HCT116 (cell line): ENCODE data around the gene OOSP4A. TPM values are rescaled to one million over a fixed set of nuclear protein-coding genes. Genes with fewer than 3 reads are reported as not detected.

Source experiments
- ATAC-seq: fragments of 200-7000 bp; cut with Tn5 transposase; 2 replicates; pipeline ENCODE4 v1.9.1; 2020; ENCODE audit warnings: mild to moderate bottlenecking, moderate library complexity
- BruUV-seq: library from RNA; stranded (reverse); fragments of 400-500 nt; replicated peaks from 2 replicates; lab custom pipeline; 2021; lab: Mats Ljungman, UMichigan
- CTCF ChIA-PET: fragments of 300-600 bp; sonication (Branson Sonifier 250); formaldehyde crosslinking; loops from one replicate; lab custom pipeline; 2021; ENCODE audit warnings: antibody characterized with exemption; lab: Charles Lee
- POLR2A ChIA-PET: fragments of 300-600, 350-600 bp; sonication (Branson Sonifier 250); formaldehyde crosslinking; loops from one replicate; lab custom pipeline; 2021; ENCODE audit warnings: antibody characterized with exemption; lab: Charles Lee
- RAD21 ChIA-PET, 2 experiments: fragments of 300-600 bp; sonication (Branson Sonifier 250); formaldehyde crosslinking; loops; one replicate each; lab custom pipeline; 2023; ENCODE audit warnings: low total read pairs in 2 of 2; ENCODE audit not compliant: uncharacterized antibody in 2 of 2, unreplicated experiment in 2 of 2, low non-redundant PET in 1 of 2; lab: Charles Lee
- DNase-seq: peaks from one replicate; pipeline ENCODE4 v3.0.0-alpha.2; 2010; ENCODE audit warnings: low read depth, low spot score
- H2AFZ ChIP-seq: fragments of 200-600 bp; shearing (Covaris generic), sonication (generic); 2 replicates; pipeline ENCODE4 v1.6.1; 2017; ENCODE audit warnings: low read depth, mixed run types, mixed read lengths, antibody characterized with exemption, low read length; ENCODE audit not compliant: poor library complexity, severe bottlenecking
- H3K27ac ChIP-seq: 2 replicates; pipeline ENCODE4 v1.5.1; 2012; ENCODE audit warnings: low read depth, low read length
- H3K27me3 ChIP-seq: fragments of 200-600 bp; sonication (generic); 2 replicates; pipeline ENCODE4 v1.6.1; 2016; ENCODE audit warnings: mixed run types, low read length, mixed read lengths; ENCODE audit not compliant: insufficient read depth
- H3K36me3 ChIP-seq, 2 experiments: fragments of 200-500 bp in 1 of 2; fragments of 200-600 bp in 1 of 2; sonication (Bioruptor generic) in 1 of 2; sonication (generic) in 1 of 2; 2 replicates each; pipeline versions ENCODE4 v1.5.1 to v1.6.1; 2014 to 2016; ENCODE audit warnings: low read length in 2 of 2, inconsistent platforms in 1 of 2, mixed read lengths in 1 of 2, mixed run types in 1 of 2; ENCODE audit not compliant: insufficient read depth in 2 of 2, control insufficient read depth in 1 of 2
- H3K4me1 ChIP-seq, 2 experiments: fragments of 200-600 bp in 1 of 2; sonication (generic) in 1 of 2; 2 replicates each; pipeline versions ENCODE4 v1.5.1 to v1.6.1; 2012 to 2017; ENCODE audit warnings: low read length in 2 of 2, inconsistent platforms in 1 of 2, mild to moderate bottlenecking in 1 of 2, mixed read lengths in 1 of 2, mixed run types in 1 of 2, moderate library complexity in 1 of 2; ENCODE audit not compliant: insufficient read depth in 2 of 2, control insufficient read depth in 1 of 2
- H3K4me2 ChIP-seq: fragments of 200-600 bp; sonication (generic); 2 replicates; pipeline ENCODE4 v1.6.1; 2017; ENCODE audit warnings: mixed run types, low read length, mixed read lengths
- H3K4me3 ChIP-seq, 2 experiments: fragments of 200-600 bp in 1 of 2; sonication (generic) in 1 of 2; replicated peaks in 1 of 2; 2 replicates each; pipeline ENCODE4 v1.5.1; 2011 to 2016; ENCODE audit warnings: low read length in 2 of 2, control low read depth in 1 of 2, low read depth in 1 of 2, mild to moderate bottlenecking in 1 of 2, mixed read lengths in 1 of 2, mixed run types in 1 of 2
- H3K79me2 ChIP-seq: fragments of 200-600 bp; sonication (generic); 2 replicates; pipeline ENCODE4 v1.6.1; 2017; ENCODE audit warnings: mild to moderate bottlenecking, mixed run types, low read length, moderate library complexity, mixed read lengths; ENCODE audit not compliant: insufficient read depth
- H3K9ac ChIP-seq: fragments of 200-600 bp; sonication (generic); 2 replicates; pipeline ENCODE4 v1.6.1; 2016; ENCODE audit warnings: low read length, mixed read lengths
- H3K9me2 ChIP-seq: fragments of 200-600 bp; sonication (generic), shearing (Covaris generic); 2 replicates; pipeline ENCODE4 v1.6.1; 2017; ENCODE audit warnings: mixed run types, mild to moderate bottlenecking, moderate library complexity; ENCODE audit not compliant: insufficient read depth
- H3K9me3 ChIP-seq, 2 experiments: fragments of 200-500 bp in 1 of 2; fragments of 200-600 bp in 1 of 2; sonication (Bioruptor generic) in 1 of 2; sonication (generic) in 1 of 2; 2 replicates each; pipeline ENCODE4 v1.6.1; 2014 to 2017; ENCODE audit warnings: low read length in 2 of 2, mixed read lengths in 2 of 2, inconsistent platforms in 1 of 2, low read depth in 1 of 2, mild to moderate bottlenecking in 1 of 2, mixed run types in 1 of 2, moderate library complexity in 1 of 2; ENCODE audit not compliant: control insufficient read depth in 1 of 2, insufficient read depth in 1 of 2
- H4K20me1 ChIP-seq: fragments of 200-600 bp; sonication (generic), shearing (Covaris generic); 2 replicates; pipeline ENCODE4 v1.6.1; 2017; ENCODE audit warnings: mixed run types, mild to moderate bottlenecking, moderate library complexity; ENCODE audit not compliant: insufficient read depth
- ATF3 ChIP-seq: IDR thresholded peaks from 2 replicates; pipeline ENCODE4 v1.6.1; 2012
- CEBPB ChIP-seq: IDR thresholded peaks from 2 replicates; pipeline ENCODE4 v1.6.1; 2012; ENCODE audit warnings: low read depth
- CTCF ChIP-seq, 3 experiments: fragments of 200-600 bp in 1 of 3; sonication (generic) in 1 of 3; IDR thresholded peaks in 2 of 3; conservative IDR thresholded peaks in 1 of 3; 2 replicates each; pipeline ENCODE4 v1.5.1; 2012 to 2017; ENCODE audit warnings: low read depth in 2 of 3, low read length in 2 of 3, antibody characterized with exemption in 1 of 3, borderline replicate concordance in 1 of 3, control low read depth in 1 of 3, mild to moderate bottlenecking in 1 of 3, mixed read lengths in 1 of 3, mixed run types in 1 of 3, moderate library complexity in 1 of 3; ENCODE audit not compliant: insufficient read depth in 1 of 3
- EGR1 ChIP-seq: IDR thresholded peaks from 2 replicates; pipeline ENCODE4 v1.6.1; 2012; ENCODE audit warnings: low read depth
- ELF1 ChIP-seq: IDR thresholded peaks from 2 replicates; pipeline ENCODE4 v1.6.1; 2012; ENCODE audit warnings: low read depth, borderline replicate concordance
- JUND ChIP-seq: IDR thresholded peaks from 2 replicates; pipeline ENCODE4 v1.6.1; 2012
- MAX ChIP-seq: IDR thresholded peaks from 2 replicates; pipeline ENCODE4 v1.6.1; 2012
- POLR2AphosphoS5 ChIP-seq: IDR thresholded peaks from 2 replicates; pipeline ENCODE4 v1.6.1; 2011; ENCODE audit warnings: mild to moderate bottlenecking, low read depth, low read length, moderate library complexity
- SIN3A ChIP-seq: IDR thresholded peaks from 2 replicates; pipeline ENCODE4 v1.6.1; 2012; ENCODE audit warnings: low read depth
- SP1 ChIP-seq: IDR thresholded peaks from 2 replicates; pipeline ENCODE4 v1.6.1; 2012; ENCODE audit warnings: low read depth
- SRF ChIP-seq: IDR thresholded peaks from 2 replicates; pipeline ENCODE4 v1.6.1; 2012; ENCODE audit warnings: low read depth
- YY1 ChIP-seq: IDR thresholded peaks from 2 replicates; pipeline ENCODE4 v1.6.1; 2011; ENCODE audit warnings: low read length, low read depth, moderate library complexity, mild to moderate bottlenecking; ENCODE audit not compliant: insufficient replicate concordance; ENCODE audit errors: extremely low read depth
- ZBTB33 ChIP-seq: IDR thresholded peaks from 2 replicates; pipeline ENCODE4 v1.6.1; 2011; ENCODE audit warnings: mild to moderate bottlenecking, low read length, moderate library complexity; ENCODE audit not compliant: insufficient replicate concordance; ENCODE audit errors: extremely low read depth
- ZFX ChIP-seq: fragments of 450-650 bp; IDR thresholded peaks from 2 replicates; pipeline ENCODE4 v1.6.1; 2017
- intact Hi-C: fragments of 100-400 bp; cut with micrococcal nuclease; formaldehyde crosslinking; loops from 2 replicates; pipeline ENCODE4 v1.10.0; 2022
- total RNA-seq: library from RNA; stranded (reverse); gene quantifications from one replicate; pipeline ENCODE4 v1.2.1, GENCODE V29; 2021; ENCODE audit not compliant: unreplicated experiment

Gene OOSP4A
- total RNA-seq, 1 experiment from 2014 or later, result not detected

- Histone ChIP-seq H4K20me1 (no peaks in the 10 kb centered on the region), H3K4me1 (no peaks in the 10 kb centered on the region), H2AFZ (no peak overlapping the region), H3K36me3 (no peaks in the 10 kb centered on the region), H3K4me2 (no peak overlapping the region), H3K27me3 (no peaks in the 10 kb centered on the region), H3K79me2 (no peaks in the 10 kb centered on the region), H3K4me3 (no peak overlapping the region), H3K27ac (no peak overlapping the region), H3K9me2 (no peaks in the 10 kb centered on the region), H3K9me3 (no peaks in the 10 kb centered on the region), H3K9ac (no peak overlapping the region)
- intact Hi-C loops, result no loop called here
- ChIA-PET POLR2A (no interaction called here), CTCF (interaction anchor here (1.2 kb wide), 1 partner anchor 87 kb away, joined by 3 read pairs; no protein-coding TSS in a partner anchor), RAD21 (no interaction called here)
- DNase-seq (no peak), ATAC-seq (no peak)
- no TSS peak for BruUV-seq
- TF ChIP-seq SIN3A (no peak), ZFX (no peak), ELF1 (no peak), YY1 (no peak), ZBTB33 (no peak), POLR2AphosphoS5 (no peak)
These were observed 41.5 kb downstream of the OOSP4A start for GRCh38 chr11:60005360-60005759.

- no peaks in the 10 kb centered on the region for H4K20me1 ChIP-seq
- DNase-seq, result no peak
- H3K79me2 ChIP-seq, result no peaks in the 10 kb centered on the region
- no peaks in the 10 kb centered on the region for H3K4me1 ChIP-seq
- no peak within 1 kb of the TSS for H3K9ac ChIP-seq
- no peaks in the 10 kb centered on the region for H3K36me3 ChIP-seq
- H3K9me2 ChIP-seq, result no peaks in the 10 kb centered on the region
- no peak within 1 kb of the TSS for H2AFZ ChIP-seq
- intact Hi-C loops, result no loop called here
- H3K27ac ChIP-seq, result no peak within 1 kb of the TSS
- H3K9me3 ChIP-seq, result no peaks in the 10 kb centered on the region
- no peak within 1 kb of the TSS for H3K4me3 ChIP-seq
- ChIA-PET POLR2A (no interaction called here), CTCF (no interaction called here), RAD21 (no interaction called here)
- H3K4me2 ChIP-seq, result no peak within 1 kb of the TSS
- no peak for ATAC-seq
- no peaks in the 10 kb centered on the region for H3K27me3 ChIP-seq
- BruUV-seq, result no TSS peak
- no peak for TF ChIP-seq ATF3
- TF ChIP-seq POLR2AphosphoS5, result no peak
- no peak for TF ChIP-seq CEBPB
- TF ChIP-seq SRF, result no peak
- TF ChIP-seq SP1, result no peak
- no peak for TF ChIP-seq JUND
- TF ChIP-seq MAX, result no peak
- no peak for TF ChIP-seq CTCF (IDR thresholded peaks at IDR 0.05 in 2 of 3, conservative IDR thresholded peaks at IDR 0.05 in 1 of 3; ENCODE audit: borderline replicate concordance in 1 of 3, insufficient read depth in 1 of 3, low read depth in 2 of 3, low read length in 2 of 3)
- TF ChIP-seq YY1, result no peak
- TF ChIP-seq ZBTB33, result no peak
- no peak for TF ChIP-seq EGR1
- TF ChIP-seq ELF1, result no peak
- no peak for TF ChIP-seq ZFX
These were observed 53.0 kb downstream of the OOSP4A start, which contains the start of gene OOSP4B for GRCh38 chr11:60016881-60017280. Gene OOSP4B (plus strand): TSS chr11:60017181.
